GM19324 (cell line): ENCODE data around the gene HIVEP3.

ENCODE experiments used
- ATAC-seq: cut with Tn5 transposase; IDR thresholded peaks from one replicate; pipeline ENCODE4 v1.9.1; 2021; ENCODE audit warnings: mild to moderate bottlenecking, moderate library complexity; ENCODE audit not compliant: unreplicated experiment, low FRiP score

HIVEP3 gene

GRCh38 chr1:41515778-41516167 is 402.9 kb downstream of the HIVEP3 start:
- no peak for ATAC-seq

GRCh38 chr1:41515131-41515678 is 403.5 kb downstream of the HIVEP3 start:
- no peak for ATAC-seq

GRCh38 chr1:41514381-41514780 is 404.3 kb downstream of the HIVEP3 start:
- ATAC-seq = no peak

GRCh38 chr1:41513383-41513735 is 405.4 kb downstream of the HIVEP3 start:
- no peak for ATAC-seq

GRCh38 chr1:41512701-41513382 is 405.9 kb downstream of the HIVEP3 start:
- ATAC-seq = no peak

- ATAC-seq = no peak
Measured at GRCh38 chr1:41511239-41511540, 407.5 kb downstream of the HIVEP3 start.

GRCh38 chr1:41510531-41511238 is 408.0 kb downstream of the HIVEP3 start:
- no peak for ATAC-seq

GRCh38 chr1:41509270-41509671 is 409.5 kb downstream of the HIVEP3 start:
- ATAC-seq = no peak

GRCh38 chr1:41508290-41508689 is 410.4 kb downstream of the HIVEP3 start:
- ATAC-seq = no peak

- ATAC-seq = no peak
Measured at GRCh38 chr1:41507836-41508235, 410.9 kb downstream of the HIVEP3 start.

- ATAC-seq = no peak
Measured at GRCh38 chr1:41507110-41507720, 411.5 kb downstream of the HIVEP3 start.

- ATAC-seq = no peak
Measured at GRCh38 chr1:41504114-41505035, 414.3 kb downstream of the HIVEP3 start.

- ATAC-seq = no peak
Measured at GRCh38 chr1:41503538-41504113, 415.1 kb downstream of the HIVEP3 start.

GRCh38 chr1:41502912-41503311 is 415.8 kb downstream of the HIVEP3 start:
- ATAC-seq = no peak

- ATAC-seq = no peak
Measured at GRCh38 chr1:41501581-41501980, 417.1 kb downstream of the HIVEP3 start.

GRCh38 chr1:41500781-41501518 is 417.8 kb downstream of the HIVEP3 start:
- no peak for ATAC-seq

- ATAC-seq = no peak
Measured at GRCh38 chr1:41500378-41500777, 418.3 kb downstream of the HIVEP3 start.

GRCh38 chr1:41499591-41499990 is 419.1 kb downstream of the HIVEP3 start:
- ATAC-seq = no peak

- ATAC-seq = no peak
Measured at GRCh38 chr1:41498804-41499203, 419.9 kb downstream of the HIVEP3 start.

- ATAC-seq = no peak
Measured at GRCh38 chr1:41498391-41498790, 420.3 kb downstream of the HIVEP3 start.
